Adrenal gland (tissue), 12 donors: ENCODE results near the gene ADGRF1. TPM values are rescaled to one million over a fixed set of nuclear protein-coding genes. Genes with fewer than 3 reads are reported as not detected.
A peak's percentile ranks its signal among the peaks of the same experiment; 100 is the strongest.

Experiments used
- DNase-seq, 7 donors: peaks; one replicate each; pipeline ENCODE4 v3.0.0-alpha.2; 2019 to 2020
- H3K27ac ChIP-seq, 5 donors: fragments of 200-600 bp; sonication (generic) in 4 of 5; 1 replicate in 3 of 5; 2 replicates in 2 of 5; pipeline versions ENCODE4 v1.5.1 to v1.8.0; 2016 to 2020; ENCODE audit warnings: mild to moderate bottlenecking in 1 of 5
- H3K27me3 ChIP-seq: fragments of 200-600 bp; 2 replicates; pipeline ENCODE4 v1.8.0; 2021
- H3K36me3 ChIP-seq, 2 donors: fragments of 200-600 bp; replicated peaks in 1 of 2; 1 replicate in 1 of 2; 2 replicates in 1 of 2; pipeline versions ENCODE4 v1.5.1 to v1.8.0; 2018 to 2022
- H3K4me1 ChIP-seq, 2 donors: fragments of 200-600 bp; replicated peaks in 1 of 2; 1 replicate in 1 of 2; 2 replicates in 1 of 2; pipeline versions ENCODE4 v1.5.1 to v1.8.0; 2018 to 2021
- H3K4me3 ChIP-seq, 4 donors: fragments of 200-600 bp; sonication (generic) in 3 of 4; one replicate each; pipeline ENCODE4 v1.5.1; 2016 to 2018
- H3K9me3 ChIP-seq, 3 donors: fragments of 200-600 bp; sonication (generic) in 1 of 3; replicated peaks in 1 of 3; 1 replicate in 2 of 3; 2 replicates in 1 of 3; pipeline versions ENCODE4 v1.5.1 to v1.8.0; 2016 to 2021
- POLR2A ChIP-seq, 2 donors: fragments of 450-650 bp; IDR thresholded peaks; one replicate each; pipeline ENCODE4 v1.6.1; 2017; ENCODE audit warnings: antibody characterized with exemption in 2 of 2, mild to moderate bottlenecking in 2 of 2, moderate library complexity in 1 of 2
- WGBS, 4 donors: extraction: QIAGEN DNeasy Blood & Tissue Kit in 2 of 4; methylation state at CpG; one replicate each; pipeline versions ENCODE4 v1.1.5 to v1.1.7; 2013 to 2017; 5-methylcytosine and 5-hydroxymethylcytosine counted together
- intact Hi-C, 2 donors: fragments of 100-400 bp; cut with DNase I; formaldehyde crosslinking; loops; one replicate each; pipeline versions ENCODE4 v1.14.1 to v1.15.0; 2022 to 2023
- polyA plus RNA-seq, 3 donors: library from polyadenylated mRNA; stranded (reverse); fragments of 200-250 nt in 2 of 3; fragments of 350-450 nt in 1 of 3; fragmentation: Illumina TruSeq in 1 of 3; extraction: RNeasy Lipid Tissue Mini Kit (QIAGEN cat#74804) in 1 of 3; gene quantifications; one replicate each; pipeline ENCODE4 v1.2.3, GENCODE V29; 2013 to 2014
- total RNA-seq, 9 donors: library from RNA; depleted of rRNA in 4 of 9; stranded (reverse); fragments of >200 nt in 4 of 9; fragments of 120-200 nt in 1 of 9; fragmentation: NEBNext Ultra II Directional in 1 of 9; extraction: Animal tissue kit (Norgen Biotek cat#: 25700) in 1 of 9; gene quantifications; one replicate each; pipeline versions ENCODE4 v1.1.0 to v1.2.4, GENCODE V29; 2013 to 2023
- TF ChIP-seq, protein P1 (sequence below), 6 experiments: fragments of 450-650 bp in 4 of 6; fragments of 200-600 bp in 2 of 6; sonication (generic) in 1 of 6; IDR thresholded peaks; 1 replicate in 5 of 6; 2 replicates in 1 of 6; pipeline versions ENCODE4 v1.5.1 to v1.8.0; 2016 to 2021; ENCODE audit warnings: antibody characterized with exemption in 6 of 6, mild to moderate bottlenecking in 2 of 6, moderate library complexity in 1 of 6
- donor health status: healthy with polysubstance abuse.
- donor health status: Bipolar disorder and iron deficiency.
- donor health status: DM: yes; HTN: yes; CAD: no.
- donor health status: DM: no; HTN: no; CAD: no.
- donor health status: DM: no; HTN: no; CAD: no.
- donor health status: DM: yes; HTN: yes; CAD: no.

ADGRF1 gene
- total and polyA plus RNA-seq, 12 donors: under 0.01 to 0.25 (median 0.22) TPM; not detected in 7

DNA sequence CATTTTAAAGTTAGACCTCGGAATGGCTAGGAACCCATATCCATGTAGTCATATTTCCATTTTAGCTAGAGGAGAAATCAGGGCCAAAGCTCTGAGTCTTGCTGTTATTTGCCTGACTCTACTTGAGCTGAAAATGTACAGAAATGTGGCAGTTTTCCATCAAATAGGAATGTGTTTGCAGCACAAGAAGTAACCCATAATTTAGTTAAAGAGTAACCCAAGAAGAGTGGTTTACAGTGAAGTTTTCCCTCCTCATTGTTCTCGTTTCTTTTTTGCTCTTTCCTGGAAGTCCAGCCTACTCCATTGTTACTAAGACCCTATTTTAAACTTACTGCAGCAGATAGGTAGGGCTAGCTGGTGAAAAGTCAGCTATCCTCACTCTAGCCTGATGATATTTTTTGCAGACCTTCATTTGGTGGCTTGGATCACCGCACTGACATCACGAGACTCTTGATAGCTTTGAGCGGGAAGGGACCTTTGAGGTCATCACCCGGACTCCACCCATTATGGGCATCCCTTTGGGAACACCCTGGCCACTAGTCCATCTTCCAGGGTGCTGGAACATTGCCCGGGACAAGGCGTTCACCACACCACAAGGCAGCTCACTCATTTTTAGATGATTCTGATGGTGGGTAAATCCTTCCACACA is 92.4 kb downstream of the ADGRF1 start:
- no peaks in the 10 kb centered on the region for H3K9me3 ChIP-seq
- peaks cover 0 to 11% of the 10 kb centered on the region in 2 donors for H3K4me1 ChIP-seq
- no peak overlapping the region for H3K4me3 ChIP-seq
- intact Hi-C loops: no loop called here
- H3K36me3 ChIP-seq: no peaks in the 10 kb centered on the region
- H3K27ac ChIP-seq: peak overlapping the region in 3 of 5 donors; percentile 6 to 37 (median 36)
- peak in 5 of 7 donors; percentile 34 to 72 (median 42) for DNase-seq
- no peaks in the 10 kb centered on the region for H3K27me3 ChIP-seq
- TF ChIP-seq POLR2A (IDR thresholded peaks at IDR 0.05): no peak
- TF ChIP-seq, protein P1, sequence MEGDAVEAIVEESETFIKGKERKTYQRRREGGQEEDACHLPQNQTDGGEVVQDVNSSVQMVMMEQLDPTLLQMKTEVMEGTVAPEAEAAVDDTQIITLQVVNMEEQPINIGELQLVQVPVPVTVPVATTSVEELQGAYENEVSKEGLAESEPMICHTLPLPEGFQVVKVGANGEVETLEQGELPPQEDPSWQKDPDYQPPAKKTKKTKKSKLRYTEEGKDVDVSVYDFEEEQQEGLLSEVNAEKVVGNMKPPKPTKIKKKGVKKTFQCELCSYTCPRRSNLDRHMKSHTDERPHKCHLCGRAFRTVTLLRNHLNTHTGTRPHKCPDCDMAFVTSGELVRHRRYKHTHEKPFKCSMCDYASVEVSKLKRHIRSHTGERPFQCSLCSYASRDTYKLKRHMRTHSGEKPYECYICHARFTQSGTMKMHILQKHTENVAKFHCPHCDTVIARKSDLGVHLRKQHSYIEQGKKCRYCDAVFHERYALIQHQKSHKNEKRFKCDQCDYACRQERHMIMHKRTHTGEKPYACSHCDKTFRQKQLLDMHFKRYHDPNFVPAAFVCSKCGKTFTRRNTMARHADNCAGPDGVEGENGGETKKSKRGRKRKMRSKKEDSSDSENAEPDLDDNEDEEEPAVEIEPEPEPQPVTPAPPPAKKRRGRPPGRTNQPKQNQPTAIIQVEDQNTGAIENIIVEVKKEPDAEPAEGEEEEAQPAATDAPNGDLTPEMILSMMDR (IDR thresholded peaks at IDR 0.05): no peak
- 68 to 76% (median 74%) methylated on average over 8 of the region's 8 CpGs for WGBS, 4 donors

DNA sequence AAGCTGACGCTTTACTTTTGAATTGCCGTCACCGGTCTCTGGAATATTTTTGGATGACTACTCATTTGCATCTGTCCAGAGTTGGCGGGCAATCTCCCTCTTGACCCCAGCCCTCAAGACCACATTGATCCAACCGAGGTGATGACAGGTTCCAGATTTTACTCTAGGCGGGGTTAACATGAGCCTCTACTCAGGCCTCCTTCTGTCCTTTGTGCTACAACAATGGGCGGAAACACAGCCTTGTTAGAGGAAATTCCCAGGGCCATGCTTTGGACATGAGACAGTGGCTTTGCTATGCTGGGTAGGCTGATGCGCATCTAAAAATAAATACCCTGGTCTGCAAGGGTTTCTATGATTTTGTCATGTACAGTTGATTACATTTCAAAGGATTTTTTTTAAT is 93.4 kb downstream of the ADGRF1 start:
- Histone ChIP-seq H3K4me1 (peaks cover 0 to 11% of the 10 kb centered on the region in 2 donors), H3K9me3 (no peaks in the 10 kb centered on the region), H3K36me3 (no peaks in the 10 kb centered on the region), H3K27ac (peak overlapping the region in 1 of 5 donors; percentile 38), H3K4me3 (no peak overlapping the region), H3K27me3 (no peaks in the 10 kb centered on the region)
- TF ChIP-seq, protein P1 (IDR thresholded peaks at IDR 0.05): no peak
- no peak for TF ChIP-seq POLR2A (IDR thresholded peaks at IDR 0.05)
- intact Hi-C loops: no loop called here
- peak in 6 of 7 donors; percentile 13 to 66 (median 30) for DNase-seq
- WGBS, 4 donors: 68 to 84% (median 78%) methylated on average over 8 of the region's 8 CpGs

Other genes starting within 250 kb of the ADGRF1 start
- not detected for gene MEP1A, start 248.9 kb downstream of the ADGRF1 start, total RNA-seq
- gene MEP1A, start 248.9 kb downstream of the ADGRF1 start, polyA plus RNA-seq: under 1 TPM in 2 of 3 donors, not detected in 1; 0.03 to 0.05 TPM
- 10 to 100 TPM; 38.3 to 98.5 (median 40.6) TPM for gene ADGRF5, start 120.4 kb downstream of the ADGRF1 start, total RNA-seq
- gene ADGRF5, start 120.4 kb downstream of the ADGRF1 start, polyA plus RNA-seq: 10 to 100 TPM; 13.3 to 30.7 (median 18.5) TPM